Trophoblast cell (in vitro differentiated cells and primary cell): ENCODE data around the gene DAZAP2. TPM values are rescaled to one million over a fixed set of nuclear protein-coding genes. Genes with fewer than 3 reads are reported as not detected.

Experiments
- DNase-seq, 2 donors: peaks; one replicate each; pipeline ENCODE4 v3.0.0-alpha.2; 2016
- H2AFZ ChIP-seq: 2 replicates; pipeline ENCODE4 v1.6.1; 2013; ENCODE audit warnings: low read length, moderate library complexity, mild to moderate bottlenecking; ENCODE audit not compliant: insufficient read depth, poor library complexity
- H2AK5ac ChIP-seq: 2 replicates; pipeline ENCODE4 v1.6.1; 2013; ENCODE audit warnings: mild to moderate bottlenecking, low read length
- H2BK120ac ChIP-seq: 2 replicates; pipeline ENCODE4 v1.6.1; 2013; ENCODE audit warnings: low read length, mild to moderate bottlenecking, moderate library complexity; ENCODE audit not compliant: insufficient read depth, poor library complexity
- H2BK12ac ChIP-seq: 2 replicates; pipeline ENCODE4 v1.6.1; 2013; ENCODE audit warnings: mild to moderate bottlenecking, low read length, moderate library complexity
- H2BK5ac ChIP-seq: 2 replicates; pipeline ENCODE4 v1.6.1; 2013; ENCODE audit warnings: low read length, low read depth, moderate library complexity, mild to moderate bottlenecking; ENCODE audit not compliant: poor library complexity
- H3K14ac ChIP-seq: 2 replicates; pipeline ENCODE4 v1.6.1; 2013; ENCODE audit warnings: mild to moderate bottlenecking, low read length
- H3K18ac ChIP-seq: 2 replicates; pipeline ENCODE4 v1.6.1; 2013; ENCODE audit warnings: mild to moderate bottlenecking, low read length
- H3K23ac ChIP-seq: 2 replicates; pipeline ENCODE4 v1.6.1; 2013; ENCODE audit warnings: low read length
- H3K27ac ChIP-seq: 2 replicates; pipeline ENCODE4 v1.5.1; 2013; ENCODE audit warnings: low read depth, mild to moderate bottlenecking, inconsistent platforms, low read length, moderate library complexity
- H3K27me3 ChIP-seq: 2 replicates; pipeline ENCODE4 v1.6.1; 2013; ENCODE audit warnings: inconsistent platforms, mild to moderate bottlenecking, low read length, moderate library complexity; ENCODE audit not compliant: insufficient read depth
- H3K36me3 ChIP-seq, 2 experiments: 1 replicate in 1 of 2; 2 replicates in 1 of 2; pipeline ENCODE4 v1.6.1; 2013; ENCODE audit warnings: low read length in 2 of 2, mild to moderate bottlenecking in 2 of 2, moderate library complexity in 1 of 2; ENCODE audit not compliant: insufficient read depth in 2 of 2, control insufficient read depth in 1 of 2
- H3K4ac ChIP-seq: 2 replicates; pipeline ENCODE4 v1.6.1; 2013; ENCODE audit warnings: low read depth, mild to moderate bottlenecking, low read length, moderate library complexity
- H3K4me1 ChIP-seq, 2 experiments: 1 replicate in 1 of 2; 2 replicates in 1 of 2; pipeline ENCODE4 v1.6.1; 2013; ENCODE audit warnings: low read length in 2 of 2, mild to moderate bottlenecking in 2 of 2, moderate library complexity in 1 of 2; ENCODE audit not compliant: insufficient read depth in 2 of 2, control insufficient read depth in 1 of 2
- H3K4me2 ChIP-seq: 2 replicates; pipeline ENCODE4 v1.6.1; 2013; ENCODE audit warnings: inconsistent platforms, mild to moderate bottlenecking, low read length, moderate library complexity
- H3K4me3 ChIP-seq: 2 replicates; pipeline ENCODE4 v1.5.1; 2013; ENCODE audit warnings: mild to moderate bottlenecking, low read depth, low read length, inconsistent platforms
- H3K79me1 ChIP-seq: one replicate; pipeline ENCODE4 v1.6.1; 2013; ENCODE audit warnings: low read length
- H3K79me2 ChIP-seq: 2 replicates; pipeline ENCODE4 v1.6.1; 2013; ENCODE audit warnings: low read length, mild to moderate bottlenecking; ENCODE audit not compliant: control insufficient read depth, insufficient read depth, poor library complexity
- H3K9ac ChIP-seq: 2 replicates; pipeline ENCODE4 v1.6.1; 2013; ENCODE audit warnings: mild to moderate bottlenecking, low read length
- H3K9me3 ChIP-seq: 2 replicates; pipeline ENCODE4 v1.6.1; 2013; ENCODE audit warnings: low read depth, mild to moderate bottlenecking, control low read depth, inconsistent platforms, low read length; ENCODE audit not compliant: insufficient read depth
- H4K12ac ChIP-seq: 2 replicates; pipeline ENCODE4 v1.6.1; 2013; ENCODE audit warnings: low read depth, mild to moderate bottlenecking, low read length, moderate library complexity
- H4K8ac ChIP-seq: 2 replicates; pipeline ENCODE4 v1.6.1; 2013; ENCODE audit warnings: low read depth, mild to moderate bottlenecking, low read length, moderate library complexity
- H4K91ac ChIP-seq: one replicate; pipeline ENCODE4 v1.6.1; 2013; ENCODE audit warnings: low read depth, mild to moderate bottlenecking, low read length, moderate library complexity
- WGBS: extraction: QIAGEN DNeasy Blood & Tissue Kit; methylation state at CpG from one replicate; pipeline ENCODE4 v1.1.7; 2013; ENCODE audit warnings: missing lambda C conversion rate; ENCODE audit not compliant: insufficient read length, insufficient coverage; ENCODE audit errors: extremely low coverage; 5-methylcytosine and 5-hydroxymethylcytosine counted together
- polyA plus RNA-seq: library from polyadenylated mRNA; stranded (reverse); fragments of 200-250 nt; gene quantifications from 2 replicates; pipeline ENCODE4 v1.2.3, GENCODE V29; 2013

Gene DAZAP2, protein sequence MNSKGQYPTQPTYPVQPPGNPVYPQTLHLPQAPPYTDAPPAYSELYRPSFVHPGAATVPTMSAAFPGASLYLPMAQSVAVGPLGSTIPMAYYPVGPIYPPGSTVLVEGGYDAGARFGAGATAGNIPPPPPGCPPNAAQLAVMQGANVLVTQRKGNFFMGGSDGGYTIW
- polyA plus RNA-seq: 132 and 144 TPM in 2 replicates

DNA sequence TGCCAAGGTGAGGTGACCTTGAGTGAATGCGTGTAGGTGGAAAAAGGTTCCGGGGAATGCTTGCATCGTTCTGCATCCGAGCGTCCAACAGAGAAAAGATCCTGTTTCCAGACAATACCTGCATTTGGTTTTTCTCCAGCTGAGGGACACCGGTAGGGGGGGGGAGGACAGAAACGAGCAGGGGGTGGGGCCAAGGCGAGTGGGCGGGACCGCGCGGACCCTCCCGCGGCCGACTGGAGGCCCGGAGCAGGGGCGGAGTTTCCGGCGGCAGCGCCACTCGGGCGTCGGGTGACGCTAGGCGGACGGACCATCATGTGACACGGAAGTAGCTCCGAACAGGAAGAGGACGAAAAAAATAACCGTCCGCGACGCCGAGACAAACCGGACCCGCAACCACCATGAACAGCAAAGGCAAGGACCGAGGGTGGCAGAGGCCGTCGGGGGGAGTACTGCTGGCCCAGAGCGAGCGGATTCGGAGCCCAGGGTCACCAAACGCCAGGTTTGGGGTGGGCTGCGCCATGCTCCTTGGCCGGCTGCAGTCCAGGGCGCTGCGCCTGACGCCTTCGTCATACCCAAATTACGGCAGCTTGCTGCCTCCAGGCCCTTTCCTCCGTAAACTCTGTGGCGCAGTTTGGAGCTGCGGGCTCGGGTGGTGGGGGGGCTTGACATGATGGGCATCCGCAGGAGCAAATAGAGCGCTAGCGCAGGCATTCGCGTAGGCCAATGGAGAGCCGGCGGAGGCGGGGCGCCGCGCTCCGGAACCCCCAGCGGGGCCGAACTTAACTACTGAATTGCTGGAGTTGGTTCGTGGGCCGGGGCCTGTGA lies at the start of gene DAZAP2:
TSS of gene DAZAP2 (plus strand) at position 317 of the 825 bp plus-strand sequence. CDS start at position 399, 82 bp downstream.
- Histone ChIP-seq H4K12ac (peak within 1 kb of the TSS; percentile 93), H2AFZ (peak within 1 kb of the TSS; percentile 100), H3K79me1 (peaks cover 11% of the 10 kb centered on the region), H2AK5ac (peak within 1 kb of the TSS; percentile 98), H3K4me2 (peak within 1 kb of the TSS; percentile 65), H2BK12ac (peak within 1 kb of the TSS; percentile 59), H4K91ac (peak within 1 kb of the TSS; percentile 100), H2BK120ac (peak within 1 kb of the TSS; percentile 100), H3K79me2 (peaks cover 4% of the 10 kb centered on the region), H3K14ac (peak within 1 kb of the TSS; percentile 100), H3K18ac (peak within 1 kb of the TSS; percentile 100), H3K36me3 (peaks cover 8 to 23% of the 10 kb centered on the region in 2 experiments), H2BK5ac (peak within 1 kb of the TSS; percentile 99), H3K9me3 (no peaks in the 10 kb centered on the region), H3K4me3 (peak within 1 kb of the TSS; percentile 97), H4K8ac (peak within 1 kb of the TSS; percentile 100), H3K4me1 (peaks cover 5 to 7% of the 10 kb centered on the region in 2 experiments), H3K27ac (peak within 1 kb of the TSS; percentile 99), H3K27me3 (no peaks in the 10 kb centered on the region), H3K9ac (peak within 1 kb of the TSS; percentile 99), H3K23ac (peak within 1 kb of the TSS; percentile 37), H3K4ac (peak within 1 kb of the TSS; percentile 99)
- DNase-seq: peak; percentile 96 to 97
- WGBS: no CpG with 5 or more reads among the region's 70 CpGs

DNA sequence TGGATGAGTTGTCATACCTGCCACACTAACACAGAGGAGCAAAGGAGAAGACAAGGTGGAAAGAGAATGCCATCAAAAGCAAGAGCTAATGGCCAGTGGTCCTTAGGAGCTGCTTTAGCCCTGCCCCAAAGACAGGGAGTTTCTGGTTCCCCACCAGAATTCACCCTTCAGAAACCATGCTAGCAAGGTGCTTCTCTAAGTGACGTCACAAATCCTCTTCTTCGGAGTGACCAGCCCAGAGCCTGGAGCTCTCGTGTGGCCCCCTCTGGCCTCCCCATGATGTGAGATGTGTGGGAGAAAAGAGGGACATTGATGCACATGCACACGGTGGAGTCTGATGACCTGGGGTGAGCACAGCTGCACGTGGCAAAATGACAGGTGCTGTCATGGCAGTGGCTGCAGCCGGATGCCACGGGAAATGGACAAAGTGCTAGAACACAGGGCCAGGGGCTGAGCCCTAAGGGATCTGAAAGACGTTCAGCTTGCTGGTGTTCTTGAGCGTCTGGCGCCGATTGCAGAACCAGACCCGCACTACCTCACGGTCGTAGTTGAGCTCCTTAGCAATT lies 48.8 kb upstream of the DAZAP2 start:
- H2BK120ac ChIP-seq: no peak overlapping the region
- H3K14ac ChIP-seq: no peak overlapping the region
- H3K4me2 ChIP-seq: no peak overlapping the region
- H4K91ac ChIP-seq: no peak overlapping the region
- no peak overlapping the region for H3K23ac ChIP-seq
- no peak overlapping the region for H2AFZ ChIP-seq
- no peaks in the 10 kb centered on the region for H3K36me3 ChIP-seq
- H3K9ac ChIP-seq: no peak overlapping the region
- WGBS: no CpG with 5 or more reads among the region's 14 CpGs
- H4K12ac ChIP-seq: no peak overlapping the region
- H3K79me1 ChIP-seq: no peaks in the 10 kb centered on the region
- H2BK5ac ChIP-seq: no peak overlapping the region
- peaks cover 0 to 3% of the 10 kb centered on the region in 2 experiments for H3K4me1 ChIP-seq
- no peak overlapping the region for H3K4ac ChIP-seq
- H3K27me3 ChIP-seq: no peaks in the 10 kb centered on the region
- no peaks in the 10 kb centered on the region for H3K79me2 ChIP-seq
- H2AK5ac ChIP-seq: no peak overlapping the region
- DNase-seq: no peak
- H3K4me3 ChIP-seq: no peak overlapping the region
- no peak overlapping the region for H4K8ac ChIP-seq
- H3K9me3 ChIP-seq: no peaks in the 10 kb centered on the region
- no peak overlapping the region for H3K27ac ChIP-seq
- no peak overlapping the region for H3K18ac ChIP-seq
- H2BK12ac ChIP-seq: no peak overlapping the region

DNA sequence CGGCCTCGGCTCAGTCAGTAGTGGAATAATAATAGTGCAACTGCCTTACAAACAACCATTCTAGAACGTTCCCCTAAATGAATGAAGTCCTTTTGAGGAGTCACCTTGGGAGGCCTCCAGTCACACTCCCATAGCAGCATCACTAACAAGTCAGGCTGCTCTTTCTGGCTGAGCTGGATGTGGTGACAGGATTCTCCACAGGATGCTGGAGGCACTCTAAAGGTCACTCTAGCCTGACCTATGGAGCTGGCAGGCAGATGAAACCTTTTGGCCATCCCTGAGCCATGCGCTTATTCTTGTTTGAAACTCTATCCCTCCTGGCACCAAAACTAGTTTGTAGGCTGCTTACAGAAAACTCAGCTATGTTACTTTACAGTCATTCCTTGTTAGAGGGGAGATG lies 47.8 kb upstream of the DAZAP2 start:
- Histone ChIP-seq H3K4me1 (peaks cover 0 to 3% of the 10 kb centered on the region in 2 experiments), H4K12ac (no peak overlapping the region), H3K9me3 (no peaks in the 10 kb centered on the region), H4K8ac (no peak overlapping the region), H2AFZ (no peak overlapping the region), H3K23ac (no peak overlapping the region), H3K18ac (no peak overlapping the region), H2AK5ac (no peak overlapping the region), H3K4me3 (no peak overlapping the region), H3K9ac (no peak overlapping the region), H2BK12ac (no peak overlapping the region), H3K79me2 (no peaks in the 10 kb centered on the region), H2BK120ac (no peak overlapping the region), H3K4ac (no peak overlapping the region), H4K91ac (peak overlapping the region; percentile 7), H3K79me1 (no peaks in the 10 kb centered on the region), H3K14ac (no peak overlapping the region), H2BK5ac (no peak overlapping the region), H3K4me2 (no peak overlapping the region), H3K27ac (no peak overlapping the region), H3K36me3 (no peaks in the 10 kb centered on the region), H3K27me3 (no peaks in the 10 kb centered on the region)
- no CpG with 5 or more reads among the region's 4 CpGs for WGBS
- DNase-seq: no peak

DNA sequence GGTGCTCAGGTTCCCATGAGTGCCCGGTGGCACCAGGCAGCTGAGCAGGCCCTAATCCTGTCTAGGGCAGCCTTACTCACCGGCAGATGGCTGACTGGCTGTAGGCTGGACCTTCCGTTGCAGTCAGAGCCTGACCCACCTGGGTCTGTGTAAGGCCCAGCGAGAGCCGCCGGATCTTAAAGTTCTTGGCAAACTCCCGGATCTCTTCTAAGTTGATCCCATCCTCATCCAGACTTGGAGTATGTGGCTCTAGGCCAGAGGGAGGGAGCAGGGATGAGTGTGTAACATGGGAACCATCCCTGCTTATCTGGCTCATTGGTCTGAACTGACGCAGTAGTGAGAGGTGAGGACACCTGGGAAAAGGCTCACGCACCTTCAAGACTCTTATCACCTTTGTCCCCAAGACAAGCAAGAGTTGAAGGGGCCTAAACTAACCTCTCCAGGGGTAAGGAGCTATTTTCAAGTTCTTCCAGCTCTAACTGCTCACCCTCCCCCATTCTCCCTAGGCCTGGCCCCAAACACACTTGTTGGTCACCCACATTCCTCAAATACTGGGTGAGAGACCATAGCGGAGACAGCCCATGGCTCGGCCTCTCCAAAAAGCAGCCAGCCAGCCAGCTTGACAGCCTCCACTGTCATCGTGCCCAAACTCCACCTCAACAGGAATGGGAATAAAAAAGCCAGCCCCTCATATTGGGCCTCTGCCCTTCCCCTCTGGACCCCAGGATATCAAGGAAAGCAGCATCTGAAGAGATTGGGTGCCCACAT lies 46.9 kb upstream of the DAZAP2 start:
- no peak overlapping the region for H2BK5ac ChIP-seq
- no peaks in the 10 kb centered on the region for H3K79me2 ChIP-seq

More for the DNA sequence above, 46.9 kb upstream of the DAZAP2 start:
- Histone ChIP-seq H2BK120ac (no peak overlapping the region), H3K4me1 (peaks cover 0 to 3% of the 10 kb centered on the region in 2 experiments), H2BK12ac (no peak overlapping the region), H4K12ac (no peak overlapping the region), H3K36me3 (no peaks in the 10 kb centered on the region), H3K4me2 (no peak overlapping the region), H3K79me1 (no peaks in the 10 kb centered on the region), H3K4ac (no peak overlapping the region), H3K27me3 (no peaks in the 10 kb centered on the region), H2AK5ac (no peak overlapping the region), H3K14ac (no peak overlapping the region), H4K91ac (no peak overlapping the region), H4K8ac (no peak overlapping the region), H3K18ac (no peak overlapping the region), H3K4me3 (no peak overlapping the region), H3K9me3 (no peaks in the 10 kb centered on the region), H3K27ac (no peak overlapping the region), H3K9ac (no peak overlapping the region), H2AFZ (no peak overlapping the region), H3K23ac (no peak overlapping the region)
- no CpG with 5 or more reads among the region's 12 CpGs for WGBS
- no peak for DNase-seq
